ENCODE measurements around the gene AP1S3. TPM values are rescaled to one million over a fixed set of nuclear protein-coding genes. Genes with fewer than 3 reads are reported as not detected.

The AP1S3 gene
- total RNA-seq, 1 experiment from 2014 or later, result 185 TPM

GRCh38 chr2:223774193-223774592, 63.2 kb downstream of the AP1S3 start:
- H4K20me1 ChIP-seq (ENCODE audit: insufficient read depth), result no peaks in the 10 kb centered on the region
- CTCF ChIA-PET, result no interaction called here
- H3K27ac ChIP-seq (ENCODE audit: low read depth, low read length), result no peak overlapping the region
- POLR2A ChIA-PET, result interaction anchor here (1.4 kb wide), 1 partner anchor 15 kb away, joined by 3 read pairs; no protein-coding TSS in a partner anchor
- H3K36me3 ChIP-seq (ENCODE audit: control insufficient read depth in 1 of 2, insufficient read depth in 2 of 2, low read length in 2 of 2), result peaks cover 39 to 49% of the 10 kb centered on the region in 2 experiments
- no peak overlapping the region for H2AFZ ChIP-seq (ENCODE audit: low read depth, low read length, poor library complexity, severe bottlenecking)
- H3K9me2 ChIP-seq (ENCODE audit: insufficient read depth), result no peaks in the 10 kb centered on the region
- H3K9me3 ChIP-seq (ENCODE audit: control insufficient read depth in 1 of 2, insufficient read depth in 1 of 2, low read depth in 1 of 2, low read length in 2 of 2), result no peaks in the 10 kb centered on the region
- DNase-seq (ENCODE audit: low read depth, low spot score), result no peak
- no peak overlapping the region for H3K4me3 ChIP-seq (replicated peaks in 1 of 2; ENCODE audit: low read depth in 1 of 2, low read length in 2 of 2)
- intact Hi-C loops (cut with micrococcal nuclease), result no loop called here
- RAD21 ChIA-PET (ENCODE audit: low non-redundant PET in 1 of 2, low total read pairs in 2 of 2, uncharacterized antibody in 2 of 2, unreplicated experiment in 2 of 2), result no interaction called here
- H3K79me2 ChIP-seq (ENCODE audit: insufficient read depth, low read length), result peaks cover 48% of the 10 kb centered on the region
- no peak overlapping the region for H3K4me2 ChIP-seq (ENCODE audit: low read length)
- H3K9ac ChIP-seq (ENCODE audit: low read length), result no peak overlapping the region
- no peaks in the 10 kb centered on the region for H3K27me3 ChIP-seq (ENCODE audit: insufficient read depth, low read length)
- BruUV-seq (replicated peaks), result no TSS peak
- peaks cover 16 to 19% of the 10 kb centered on the region in 2 experiments for H3K4me1 ChIP-seq (ENCODE audit: control insufficient read depth in 1 of 2, insufficient read depth in 2 of 2, low read length in 2 of 2)
- no peak for ATAC-seq
- TF ChIP-seq, protein P1, sequence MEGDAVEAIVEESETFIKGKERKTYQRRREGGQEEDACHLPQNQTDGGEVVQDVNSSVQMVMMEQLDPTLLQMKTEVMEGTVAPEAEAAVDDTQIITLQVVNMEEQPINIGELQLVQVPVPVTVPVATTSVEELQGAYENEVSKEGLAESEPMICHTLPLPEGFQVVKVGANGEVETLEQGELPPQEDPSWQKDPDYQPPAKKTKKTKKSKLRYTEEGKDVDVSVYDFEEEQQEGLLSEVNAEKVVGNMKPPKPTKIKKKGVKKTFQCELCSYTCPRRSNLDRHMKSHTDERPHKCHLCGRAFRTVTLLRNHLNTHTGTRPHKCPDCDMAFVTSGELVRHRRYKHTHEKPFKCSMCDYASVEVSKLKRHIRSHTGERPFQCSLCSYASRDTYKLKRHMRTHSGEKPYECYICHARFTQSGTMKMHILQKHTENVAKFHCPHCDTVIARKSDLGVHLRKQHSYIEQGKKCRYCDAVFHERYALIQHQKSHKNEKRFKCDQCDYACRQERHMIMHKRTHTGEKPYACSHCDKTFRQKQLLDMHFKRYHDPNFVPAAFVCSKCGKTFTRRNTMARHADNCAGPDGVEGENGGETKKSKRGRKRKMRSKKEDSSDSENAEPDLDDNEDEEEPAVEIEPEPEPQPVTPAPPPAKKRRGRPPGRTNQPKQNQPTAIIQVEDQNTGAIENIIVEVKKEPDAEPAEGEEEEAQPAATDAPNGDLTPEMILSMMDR (IDR thresholded peaks at IDR 0.05 in 2 of 3, conservative IDR thresholded peaks at IDR 0.05 in 1 of 3; ENCODE audit: borderline replicate concordance in 1 of 3, insufficient read depth in 1 of 3, low read depth in 2 of 3, low read length in 2 of 3), result no peak
- TF ChIP-seq YY1 (IDR thresholded peaks at IDR 0.05; ENCODE audit: extremely low read depth, insufficient replicate concordance, low read depth, low read length), result no peak
- TF ChIP-seq POLR2A (IDR thresholded peaks at IDR 0.05; ENCODE audit: borderline replicate concordance, extremely low read depth, insufficient read depth, insufficient read length), result no peak
- no peak for TF ChIP-seq MAX (IDR thresholded peaks at IDR 0.05)
- TF ChIP-seq ELF1 (IDR thresholded peaks at IDR 0.05; ENCODE audit: borderline replicate concordance, low read depth), result no peak
- TF ChIP-seq FOSL1 (IDR thresholded peaks at IDR 0.05; ENCODE audit: low read depth), result no peak
- TF ChIP-seq SIN3A (IDR thresholded peaks at IDR 0.05; ENCODE audit: low read depth), result no peak
- TF ChIP-seq ZFX (IDR thresholded peaks at IDR 0.05), result no peak
- no peak for TF ChIP-seq SRF (IDR thresholded peaks at IDR 0.05; ENCODE audit: low read depth)
- no peak for TF ChIP-seq ATF3 (IDR thresholded peaks at IDR 0.05)
- no peak for TF ChIP-seq EGR1 (IDR thresholded peaks at IDR 0.05; ENCODE audit: low read depth)
- no peak for TF ChIP-seq CBX3 (IDR thresholded peaks at IDR 0.05; ENCODE audit: low read depth)
